HG03558 (cell line): ENCODE data around the gene ZNHIT2.
A peak's percentile ranks its signal among the peaks of the same experiment; 100 is the strongest.
"Not testable (repeated sequence)": the region's sequence is repeated elsewhere in the genome, so short reads cannot be mapped to it uniquely, and the experiment has no call there.

Source experiments
- ATAC-seq: cut with Tn5 transposase; IDR thresholded peaks from one replicate; pipeline ENCODE4 v1.9.1; 2021; ENCODE audit warnings: moderate number of reproducible peaks; ENCODE audit not compliant: unreplicated experiment; ENCODE audit errors: extremely low read depth

The ZNHIT2 gene

GRCh38 chr11:65121447-65121864 is 4.0 kb upstream of the ZNHIT2 start:
- no peak for ATAC-seq

GRCh38 chr11:65120831-65121230 is 3.3 kb upstream of the ZNHIT2 start:
- no peak for ATAC-seq

GRCh38 chr11:65119670-65119995 is 2.1 kb upstream of the ZNHIT2 start:
- no peak for ATAC-seq

- ATAC-seq = not testable (repeated sequence)
Observed at GRCh38 chr11:65118891-65119669, 1.6 kb upstream of the ZNHIT2 start.

GRCh38 chr11:65118097-65118837 is 766 bp upstream of the ZNHIT2 start:
- ATAC-seq = no peak

- no peak for ATAC-seq
Observed at GRCh38 chr11:65116370-65117205, 913 bp downstream of the ZNHIT2 start.

- no peak for ATAC-seq
Observed at GRCh38 chr11:65115361-65116082, 2.0 kb downstream of the ZNHIT2 start.

GRCh38 chr11:65114538-65115171 is 2.8 kb downstream of the ZNHIT2 start:
- ATAC-seq = no peak

GRCh38 chr11:65113839-65114238 is 3.7 kb downstream of the ZNHIT2 start:
- no peak for ATAC-seq

- ATAC-seq = no peak
Observed at GRCh38 chr11:65113361-65113756, 4.1 kb downstream of the ZNHIT2 start.

- no peak for ATAC-seq
Observed at GRCh38 chr11:65112546-65113360, 4.7 kb downstream of the ZNHIT2 start.

- ATAC-seq = peak; percentile 48
Observed at GRCh38 chr11:65111744-65112545, 5.6 kb downstream of the ZNHIT2 start, which contains the start of gene TM7SF2. TM7SF2 (plus strand) TSS chr11:65111872; CDS start chr11:65112016, 144 bp downstream.

- ATAC-seq = no peak
Observed at GRCh38 chr11:65111159-65111743, 6.2 kb downstream of the ZNHIT2 start.

GRCh38 chr11:65110354-65110861 is 7.1 kb downstream of the ZNHIT2 start:
- no peak for ATAC-seq

- ATAC-seq = no peak
Observed at GRCh38 chr11:65109231-65110198, 8.0 kb downstream of the ZNHIT2 start.

- no peak for ATAC-seq
Observed at GRCh38 chr11:65108469-65109123, 8.9 kb downstream of the ZNHIT2 start.
